Thoracic aorta (tissue), 2 donors: ENCODE results near the gene NODAL. TPM values are rescaled to one million over a fixed set of nuclear protein-coding genes. Genes with fewer than 3 reads are reported as not detected.

Experiments
- ATAC-seq: fragments of 150-250 bp; one replicate; pipeline ENCODE4 v1.8.0; 2017; ENCODE audit warnings: low read depth; ENCODE audit not compliant: insufficient number of reproducible peaks, low FRiP score
- DNase-seq: peaks from one replicate; pipeline ENCODE4 v3.0.0-alpha.2; 2020; ENCODE audit warnings: low spot score
- H3K27ac ChIP-seq, 2 donors: fragments of 200-600 bp; sonication (generic); 1 replicate in 1 of 2; 2 replicates in 1 of 2; pipeline ENCODE4 v1.5.1; 2016; ENCODE audit warnings: mild to moderate bottlenecking in 2 of 2, moderate library complexity in 2 of 2
- H3K27me3 ChIP-seq: fragments of 200-600 bp; sonication (generic); replicated peaks from 2 replicates; pipeline ENCODE4 v1.6.0; 2016; ENCODE audit warnings: mild to moderate bottlenecking; ENCODE audit not compliant: insufficient read depth
- H3K36me3 ChIP-seq: fragments of 200-600 bp; sonication (generic); one replicate; pipeline ENCODE4 v1.5.1; 2016
- H3K4me1 ChIP-seq, 2 donors: fragments of 200-600 bp; sonication (generic); 1 replicate in 1 of 2; 2 replicates in 1 of 2; pipeline versions ENCODE4 v1.5.1 to v1.6.0; 2016; ENCODE audit warnings: low read depth in 2 of 2, mild to moderate bottlenecking in 1 of 2; ENCODE audit not compliant: control insufficient read depth in 1 of 2
- H3K4me3 ChIP-seq: fragments of 200-600 bp; sonication (generic); 2 replicates; pipeline ENCODE4 v1.5.1; 2016; ENCODE audit warnings: mild to moderate bottlenecking
- H3K9me3 ChIP-seq: fragments of 200-600 bp; sonication (generic); 2 replicates; pipeline ENCODE4 v1.5.1; 2016
- CTCF ChIP-seq: fragments of 200-600 bp; sonication (generic); IDR thresholded peaks from one replicate; pipeline ENCODE4 v1.5.1; 2019; ENCODE audit warnings: antibody characterized with exemption
- total RNA-seq, 2 donors: library from RNA; depleted of rRNA; stranded (reverse); fragments of >200 nt; gene quantifications; one replicate each; pipeline versions ENCODE4 v1.1.0 to v1.2.3, GENCODE V29; 2016

Gene NODAL
- total RNA-seq, 2 donors from 2014 or later: 0.27 TPM; not detected in 1

GRCh38 chr10:70481831-70482530 lies 40.5 kb upstream of the NODAL start:
- ATAC-seq: no peak

GRCh38 chr10:70481105-70481504 lies 39.6 kb upstream of the NODAL start:
- no peak overlapping the region for H3K27ac ChIP-seq
- H3K4me1 ChIP-seq: peaks cover 33 to 61% of the 10 kb centered on the region in 2 donors
- no peak for DNase-seq
- ATAC-seq: no peak
- TF ChIP-seq CTCF: no peak
- no peaks in the 10 kb centered on the region for H3K27me3 ChIP-seq
- H3K9me3 ChIP-seq: no peaks in the 10 kb centered on the region
- H3K4me3 ChIP-seq: no peak overlapping the region
- H3K36me3 ChIP-seq: peaks cover 3% of the 10 kb centered on the region

More at GRCh38 chr10:70481831-70482530, 40.5 kb upstream of the NODAL start:
- H3K27ac ChIP-seq: peak overlapping the region; percentile 26 to 72
- no peaks in the 10 kb centered on the region for H3K27me3 ChIP-seq
- H3K4me3 ChIP-seq: no peak overlapping the region
- peaks cover 3% of the 10 kb centered on the region for H3K36me3 ChIP-seq
- TF ChIP-seq CTCF: no peak
- peak; percentile 39 for DNase-seq
- peaks cover 33 to 61% of the 10 kb centered on the region in 2 donors for H3K4me1 ChIP-seq
- no peaks in the 10 kb centered on the region for H3K9me3 ChIP-seq

GRCh38 chr10:70480239-70480861 lies 38.9 kb upstream of the NODAL start:
- H3K27me3 ChIP-seq: no peaks in the 10 kb centered on the region
- H3K4me1 ChIP-seq: peaks cover 33 to 61% of the 10 kb centered on the region in 2 donors
- H3K36me3 ChIP-seq: no peaks in the 10 kb centered on the region
- no peaks in the 10 kb centered on the region for H3K9me3 ChIP-seq
- ATAC-seq (no peak), DNase-seq (no peak)
- peak overlapping the region; percentile 81 for H3K4me3 ChIP-seq
- no peak for TF ChIP-seq CTCF
- peak overlapping the region; percentile 50 to 55 for H3K27ac ChIP-seq

- H3K27me3 ChIP-seq: no peaks in the 10 kb centered on the region
- peaks cover 33 to 61% of the 10 kb centered on the region in 2 donors for H3K4me1 ChIP-seq
- no peak for DNase-seq
- no peaks in the 10 kb centered on the region for H3K9me3 ChIP-seq
- H3K27ac ChIP-seq: peak overlapping the region; percentile 50 to 55
- no peak for TF ChIP-seq CTCF
- H3K36me3 ChIP-seq: no peaks in the 10 kb centered on the region
- peak overlapping the region; percentile 81 for H3K4me3 ChIP-seq
- no peak for ATAC-seq
Observed at GRCh38 chr10:70479626-70480238, 38.3 kb upstream of the NODAL start.

- no peak for TF ChIP-seq CTCF
- peak overlapping the region; percentile 50 to 55 for H3K27ac ChIP-seq
- H3K27me3 ChIP-seq: no peaks in the 10 kb centered on the region
- ATAC-seq (no peak), DNase-seq (no peak)
- H3K4me1 ChIP-seq: peaks cover 33 to 61% of the 10 kb centered on the region in 2 donors
- H3K36me3 ChIP-seq: no peaks in the 10 kb centered on the region
- H3K4me3 ChIP-seq: peak overlapping the region; percentile 81
- H3K9me3 ChIP-seq: no peaks in the 10 kb centered on the region
Observed at GRCh38 chr10:70479165-70479581, 37.7 kb upstream of the NODAL start.
